ENCODE results near the gene AMIGO3.
"Not testable (repeated sequence)": the region's sequence is repeated elsewhere in the genome, so short reads cannot be mapped to it uniquely, and the experiment has no call there.

The AMIGO3 gene

GRCh38 chr3:49706456-49707112 lies 12.9 kb downstream of the AMIGO3 start:
- no peak for DNase-seq

DNA sequence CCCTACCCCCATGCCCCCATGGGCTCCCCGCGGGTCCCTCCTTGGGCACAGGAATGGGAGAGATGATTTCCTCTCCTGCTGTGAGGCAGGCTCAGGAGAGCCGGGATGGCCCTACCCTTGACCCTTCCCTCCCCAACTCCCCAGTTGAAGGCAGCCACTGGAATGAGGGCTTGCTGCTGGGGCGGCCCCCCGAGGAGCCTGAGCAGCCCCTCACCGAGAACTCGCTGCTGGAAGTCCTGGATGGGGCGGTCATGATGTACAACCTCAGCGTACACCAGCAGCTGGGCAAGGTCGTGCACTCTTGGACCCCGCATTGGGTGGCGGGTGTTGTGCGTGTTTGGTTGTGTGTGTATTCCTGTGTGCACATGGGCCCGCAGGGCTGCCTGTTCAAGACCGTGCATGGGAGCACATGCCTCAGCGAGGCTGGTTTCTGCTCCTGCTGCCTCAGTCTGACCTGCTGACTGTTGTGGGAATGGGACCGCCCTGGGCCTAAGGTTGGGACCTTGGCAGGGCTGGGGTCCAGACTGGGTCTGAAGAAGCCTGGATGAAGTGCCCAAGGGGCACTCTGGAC lies 14.0 kb downstream of the AMIGO3 start:
- DNase-seq, result no peak

GRCh38 chr3:49704629-49705028 lies 14.9 kb downstream of the AMIGO3 start:
- DNase-seq, result no peak

DNA sequence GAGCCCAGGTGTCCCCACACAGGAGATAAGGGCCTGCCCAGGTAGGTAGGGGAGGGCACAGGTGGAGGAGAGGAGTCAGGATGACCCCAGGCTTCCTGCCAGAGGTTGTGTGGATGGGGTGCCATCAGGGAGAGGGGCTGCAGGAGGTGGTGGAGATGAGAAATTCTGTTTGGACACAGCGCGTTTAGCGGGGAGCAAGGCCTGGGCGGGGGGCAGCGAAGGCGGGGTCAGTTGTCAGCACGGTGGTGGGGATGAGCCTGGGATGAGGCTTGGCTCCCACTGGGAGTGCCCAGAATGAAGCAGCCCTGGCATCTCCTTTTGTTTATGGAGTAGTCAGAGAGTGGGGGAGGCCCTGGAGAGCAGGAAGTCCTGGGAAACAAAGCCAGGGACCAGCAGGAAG lies 15.5 kb downstream of the AMIGO3 start:
- DNase-seq, result no peak

DNA sequence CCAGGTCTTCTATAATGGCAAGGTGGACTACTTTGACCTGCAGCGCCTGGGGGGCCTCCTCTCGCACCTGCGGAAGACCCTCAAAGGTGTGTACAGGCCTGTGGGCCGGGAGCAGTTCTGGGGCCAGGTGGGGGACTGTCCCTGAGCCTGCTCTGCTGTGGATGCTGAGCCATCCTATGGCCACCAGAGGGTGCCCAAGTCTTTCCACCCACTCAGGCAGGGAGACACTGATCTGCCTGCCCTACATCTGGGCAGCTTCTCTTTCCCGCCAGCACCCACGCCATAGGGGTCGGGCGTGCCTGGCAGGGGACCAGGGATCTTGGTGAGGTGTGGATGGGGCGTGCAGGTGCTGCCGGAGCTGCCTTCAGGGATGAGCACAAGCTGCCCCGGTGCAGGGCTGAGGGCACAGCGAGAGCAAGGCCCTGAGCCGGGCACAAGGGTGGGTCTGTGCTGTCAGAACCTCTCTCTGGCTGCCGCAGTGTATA lies 16.0 kb downstream of the AMIGO3 start:
- DNase-seq, result peak; percentile 52 to 70

DNA sequence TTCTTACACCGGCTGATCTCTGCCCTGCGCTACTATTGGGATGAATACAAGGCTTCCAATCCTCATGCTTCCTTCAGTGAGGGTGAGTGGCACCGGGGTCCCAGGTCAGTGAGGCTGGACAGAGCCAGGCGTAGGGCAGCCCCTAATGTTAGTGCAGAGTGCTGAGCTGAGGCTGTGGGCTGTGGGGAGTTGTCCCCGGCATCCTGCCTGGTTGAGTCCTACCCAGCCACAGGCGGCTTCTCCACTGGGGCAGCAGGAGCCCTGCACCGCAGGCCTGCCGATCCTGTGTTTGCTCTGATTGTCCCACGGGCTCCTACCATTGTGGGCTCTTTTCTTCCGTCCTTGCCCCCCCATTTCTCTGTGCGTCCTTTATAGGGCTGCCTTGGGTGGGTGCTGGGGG lies 16.8 kb downstream of the AMIGO3 start:
- DNase-seq, result no peak

- DNase-seq, result no peak
Measured at GRCh38 chr3:49701388-49702077, 18.0 kb downstream of the AMIGO3 start.

DNA sequence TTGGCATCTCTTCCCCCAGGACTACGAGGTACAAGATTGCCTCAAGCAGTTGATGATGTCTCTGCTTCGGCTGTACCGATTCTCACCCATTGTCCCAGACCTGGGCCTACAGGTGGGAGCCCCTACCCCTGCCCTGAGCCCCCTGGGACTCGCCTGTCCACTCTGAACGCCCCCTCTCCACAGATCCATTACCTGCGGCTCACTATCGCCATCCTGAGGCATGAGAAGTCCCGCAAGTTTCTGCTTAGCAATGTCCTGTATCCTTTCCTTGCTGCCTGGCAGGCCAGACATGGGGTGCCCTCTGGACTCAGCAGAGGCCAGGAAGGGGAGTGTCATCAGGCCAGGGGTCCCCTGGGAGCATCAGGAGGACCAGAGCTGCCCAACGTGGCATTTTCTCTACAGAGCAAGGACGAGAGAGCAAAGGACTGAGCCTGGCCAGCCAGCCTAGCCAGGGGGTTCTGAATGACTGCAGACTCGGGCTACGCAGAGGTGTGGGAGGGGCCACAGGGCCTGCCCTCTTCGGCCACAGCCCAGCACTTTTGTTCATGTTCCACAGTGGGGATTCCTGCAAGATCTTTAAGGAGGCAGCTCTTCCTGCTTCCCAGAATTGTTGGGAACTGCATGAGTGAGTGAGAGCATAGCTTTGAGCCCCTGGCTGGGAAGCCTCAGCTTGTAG lies 18.9 kb downstream of the AMIGO3 start:
- DNase-seq, result no peak

GRCh38 chr3:49700014-49700413 lies 19.5 kb downstream of the AMIGO3 start:
- no peak for DNase-seq

DNA sequence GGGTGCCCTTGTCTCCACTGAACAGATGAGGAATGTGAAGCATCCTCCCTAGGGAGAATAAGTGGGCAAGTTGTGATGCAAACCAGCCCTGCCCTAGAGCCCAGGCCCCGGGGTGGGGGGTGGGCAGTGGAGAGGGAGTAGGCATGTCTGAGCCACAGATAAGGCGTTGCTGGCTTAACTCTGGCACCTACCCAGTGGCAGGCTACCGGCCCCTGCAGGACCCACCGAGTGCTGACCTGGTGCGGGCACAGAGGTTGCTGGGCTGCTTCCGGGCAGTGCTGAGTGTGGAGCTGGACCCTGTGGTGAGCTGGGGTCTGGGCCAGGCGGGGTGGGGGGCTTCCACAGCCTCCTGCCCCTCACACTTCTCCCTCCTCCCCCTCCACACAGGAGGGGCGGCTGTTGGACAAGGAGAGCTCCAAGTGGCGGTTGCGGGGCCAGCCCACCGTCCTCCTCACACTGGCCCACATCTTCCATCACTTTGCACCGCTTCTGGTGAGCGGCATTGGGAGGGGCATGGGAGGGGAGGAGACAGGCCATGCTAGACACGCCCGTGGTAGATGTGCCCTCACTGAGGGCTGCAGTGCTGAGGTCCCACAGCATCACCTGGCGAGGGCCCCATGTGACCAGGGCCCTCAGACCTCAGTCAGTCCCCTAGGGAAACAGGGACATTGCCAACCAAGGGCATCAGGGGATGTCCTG lies 20.1 kb downstream of the AMIGO3 start:
- DNase-seq, result no peak

GRCh38 chr3:49695350-49696015 lies 24.0 kb downstream of the AMIGO3 start:
- DNase-seq, result not testable (repeated sequence)

DNA sequence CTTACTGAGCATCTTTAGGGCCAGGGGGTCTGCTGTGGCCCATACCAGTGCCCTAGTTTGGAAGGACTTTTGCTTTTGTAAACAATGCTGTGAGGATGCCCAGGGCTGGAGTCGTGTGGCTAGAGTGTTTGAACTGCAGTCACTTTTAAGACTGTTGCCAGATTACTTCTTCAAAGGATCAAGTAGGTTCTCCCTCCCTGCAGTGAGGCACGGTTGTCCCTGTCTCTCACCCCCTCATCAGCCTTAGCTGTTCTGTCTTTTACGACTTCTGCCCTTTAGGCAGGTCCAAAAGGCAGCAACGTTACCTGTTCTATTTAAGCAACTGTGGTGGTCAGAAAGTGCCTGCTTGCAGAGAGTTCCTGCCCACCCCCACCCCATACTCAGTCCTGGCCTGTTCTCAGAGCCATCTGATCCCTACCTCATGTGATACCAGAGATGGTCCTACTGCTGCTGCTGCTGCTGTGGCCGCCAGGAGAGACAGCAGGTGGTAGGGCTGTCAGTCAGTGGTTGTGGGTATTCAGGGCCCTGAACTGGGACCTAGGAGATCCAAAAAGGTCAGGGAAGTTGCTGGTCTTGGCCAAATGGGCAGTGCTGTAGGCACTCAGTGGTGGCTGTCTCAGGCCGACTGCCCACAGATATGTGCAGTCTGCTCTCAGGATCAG lies 24.9 kb downstream of the AMIGO3 start:
- not testable (repeated sequence) for DNase-seq

DNA sequence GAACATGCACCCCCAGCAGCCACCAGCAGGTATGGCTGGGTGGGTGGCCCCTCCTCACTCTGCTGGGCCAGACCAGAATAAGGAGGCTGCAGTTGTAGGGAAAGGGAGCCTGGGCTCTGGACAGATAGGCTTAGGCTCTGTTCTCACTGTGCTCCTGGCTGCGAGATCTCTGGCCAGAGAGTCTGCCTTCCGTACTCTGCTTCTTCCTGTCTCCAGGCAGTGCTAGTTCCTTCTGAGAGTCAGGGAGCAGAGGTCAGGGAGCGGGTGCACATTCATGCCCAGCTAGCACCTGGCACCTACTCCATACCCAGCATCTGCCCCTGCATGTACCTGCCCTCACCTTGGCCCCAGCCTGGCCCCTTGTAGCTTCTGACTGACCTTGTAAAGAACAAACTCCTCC lies 28.0 kb downstream of the AMIGO3 start:
- DNase-seq, result not testable (repeated sequence)

- DNase-seq, result not testable (repeated sequence)
Measured at GRCh38 chr3:49690856-49691255, 28.6 kb downstream of the AMIGO3 start.

DNA sequence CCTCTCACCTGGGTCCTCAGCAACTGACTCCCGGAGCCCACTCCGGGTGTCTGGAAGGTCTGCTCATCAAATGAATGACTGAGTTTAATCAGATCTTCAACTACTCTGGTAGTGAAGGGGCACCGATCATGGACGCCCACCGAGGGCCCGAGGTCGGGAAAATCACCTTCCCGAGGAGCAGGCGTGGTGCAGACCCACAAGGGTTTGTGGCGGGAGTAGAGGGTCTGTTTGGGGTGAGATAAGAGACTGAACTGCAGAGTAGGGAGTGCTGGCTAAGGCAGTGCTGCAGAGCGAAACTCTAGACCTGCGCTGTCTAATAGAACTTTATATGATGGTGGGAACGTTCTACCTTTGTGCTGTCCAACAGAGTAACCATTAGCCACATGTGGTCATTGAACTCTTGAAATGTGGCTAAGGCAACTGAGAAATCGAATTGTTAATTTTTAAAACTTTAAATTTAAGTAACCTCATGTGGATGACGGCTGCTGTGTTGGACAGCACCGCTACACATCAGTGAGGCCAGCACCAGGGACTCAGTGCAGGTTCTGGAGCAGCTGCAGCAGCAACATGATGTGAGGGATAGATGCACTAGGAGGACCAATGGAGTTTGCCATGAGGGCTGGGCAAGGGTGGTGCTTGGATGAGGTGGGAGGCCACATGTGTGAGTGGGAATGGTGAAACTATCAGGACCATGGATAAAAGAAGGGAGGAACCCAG lies 29.4 kb downstream of the AMIGO3 start:
- not testable (repeated sequence) for DNase-seq

DNA sequence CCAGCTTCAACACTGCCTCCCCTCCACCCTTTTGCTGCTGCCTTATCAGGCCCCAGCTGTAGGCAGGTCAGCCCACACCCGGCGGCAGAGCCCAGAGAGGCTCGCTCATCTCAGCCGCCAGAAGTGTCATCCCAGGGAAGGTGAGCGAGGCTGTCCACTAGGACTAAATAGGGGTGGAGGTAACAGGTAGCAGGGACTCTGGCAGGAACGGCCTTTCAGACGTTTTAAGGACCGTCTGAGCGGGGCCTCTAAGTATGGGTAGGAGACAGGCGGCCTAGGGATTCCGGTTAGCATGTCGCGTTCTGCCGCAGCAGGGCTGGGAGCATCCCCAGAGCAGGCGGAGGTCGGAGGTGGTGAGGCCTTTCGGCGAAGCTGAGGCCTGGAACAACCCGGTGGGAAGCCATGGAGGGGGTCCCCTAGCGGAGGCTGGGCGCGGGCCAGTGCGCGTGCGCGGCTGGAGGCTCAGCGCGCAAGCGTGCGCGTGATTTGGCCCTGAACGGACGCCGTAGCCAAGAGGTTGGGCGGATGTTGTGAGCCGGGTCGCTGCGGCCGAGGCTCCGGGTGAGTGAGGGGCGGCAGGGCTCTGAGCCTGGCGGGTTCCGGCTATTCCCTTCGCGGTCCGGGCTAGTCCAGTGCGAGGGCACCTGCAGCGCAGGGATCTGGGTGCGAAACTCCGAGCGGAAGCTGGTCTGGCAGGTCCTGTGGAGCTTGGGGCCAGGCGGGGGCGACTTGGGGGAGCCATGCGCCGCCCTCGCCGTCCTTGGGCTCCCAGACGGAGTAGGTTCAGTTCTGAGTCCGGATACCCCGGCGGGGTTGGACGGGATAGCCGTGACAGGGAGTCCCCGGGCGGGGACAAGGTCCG lies 30.2 kb downstream of the AMIGO3 start, which contains the start of the genes MST1 and RNF123:
TSS of gene MST1 (minus strand) at position 429 of the 862 bp plus-strand sequence. CDS start 783 bp downstream, outside the sequence.
TSS of gene RNF123 (plus strand) at position 512 of the 862 bp plus-strand sequence. CDS start 1,609 bp downstream, outside the sequence.
- peak; percentile 77 to 93 for DNase-seq

GRCh38 chr3:49688338-49689045 lies 31.0 kb downstream of the AMIGO3 start:
- not testable (repeated sequence) for DNase-seq

GRCh38 chr3:49687424-49687795 lies 32.1 kb downstream of the AMIGO3 start:
- DNase-seq, result not testable (repeated sequence)

All from inflammatory macrophage treated with lipopolysaccharide for 1 hour (primary cell).